Activated naive CD8-positive, alpha-beta T cell treated with anti-CD3 and anti-CD28 coated beads for 36 hours (primary cell): Measurements from ENCODE around the gene GALNT9. TPM values are rescaled to one million over a fixed set of nuclear protein-coding genes. Genes with fewer than 3 reads are reported as not detected.

ENCODE experiments used
- DNase-seq: peaks from one replicate; pipeline ENCODE4 v3.0.0; 2021
- H3K27ac Mint-ChIP-seq: one replicate; pipeline ENCODE4 v1.8.0; 2022; ENCODE audit warnings: mild to moderate bottlenecking, moderate library complexity, mixed read lengths
- H3K27me3 Mint-ChIP-seq: one replicate; pipeline ENCODE4 v1.8.0; 2022; ENCODE audit warnings: mild to moderate bottlenecking, mixed read lengths
- H3K36me3 Mint-ChIP-seq: one replicate; pipeline ENCODE4 v1.8.0; 2021; ENCODE audit warnings: mild to moderate bottlenecking, mixed read lengths
- H3K4me1 Mint-ChIP-seq: one replicate; pipeline ENCODE4 v1.8.0; 2021; ENCODE audit warnings: mixed read lengths
- H3K4me3 Mint-ChIP-seq: one replicate; pipeline ENCODE4 v1.8.0; 2022; ENCODE audit warnings: mild to moderate bottlenecking, moderate library complexity, mixed read lengths
- H3K9me3 Mint-ChIP-seq: one replicate; pipeline ENCODE4 v1.8.0; 2022; ENCODE audit warnings: mixed read lengths
- total RNA-seq, 2 experiments: library from RNA; stranded (reverse); gene quantifications; one replicate each; pipeline ENCODE4 v1.2.3, GENCODE V29; 2021

GALNT9 gene
- total RNA-seq, 2 experiments from 2014 or later = not detected

DNA sequence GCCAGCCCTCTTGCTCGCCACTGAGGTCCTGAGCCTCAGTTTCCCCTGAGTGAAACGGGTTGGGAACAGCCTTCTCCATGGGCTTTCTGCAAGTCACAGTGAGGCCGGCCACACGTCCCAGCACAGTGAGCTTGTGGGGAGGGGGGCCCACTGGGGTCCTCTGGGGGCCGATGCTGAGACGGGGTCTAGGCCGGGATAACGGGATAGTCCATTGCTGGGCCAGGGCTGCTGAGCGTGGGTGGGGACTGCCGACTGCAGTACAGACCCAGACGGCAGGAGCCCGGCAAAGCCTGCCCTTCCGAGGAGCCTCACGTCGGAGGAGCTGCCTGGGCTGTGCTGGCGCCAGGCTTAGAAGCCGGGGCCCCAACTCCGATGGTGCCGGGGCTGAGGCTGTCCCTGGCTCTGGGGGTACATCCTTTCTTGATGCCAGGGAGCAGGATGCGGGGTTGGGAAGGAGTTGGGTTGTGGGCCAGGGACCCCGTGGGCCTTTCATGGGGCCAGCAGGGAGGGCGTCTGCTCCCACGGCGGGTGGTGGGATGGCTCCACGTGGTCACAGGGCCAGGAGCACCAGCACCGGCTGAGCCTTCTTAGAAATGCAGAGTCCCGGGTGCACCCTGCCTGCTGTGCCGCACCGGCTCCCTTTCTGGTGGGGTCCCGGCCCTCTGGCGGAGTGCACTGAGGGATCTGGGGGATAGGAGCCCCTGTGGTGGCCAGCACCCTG lies 160.9 kb downstream of the GALNT9 start:
- H3K36me3 Mint-ChIP-seq = no peaks in the 10 kb centered on the region
- no peaks in the 10 kb centered on the region for H3K9me3 Mint-ChIP-seq
- no peak for DNase-seq
- no peak overlapping the region for H3K27ac Mint-ChIP-seq
- peaks cover 8% of the 10 kb centered on the region for H3K4me1 Mint-ChIP-seq
- H3K27me3 Mint-ChIP-seq = peaks cover 12% of the 10 kb centered on the region
- H3K4me3 Mint-ChIP-seq = no peak overlapping the region

DNA sequence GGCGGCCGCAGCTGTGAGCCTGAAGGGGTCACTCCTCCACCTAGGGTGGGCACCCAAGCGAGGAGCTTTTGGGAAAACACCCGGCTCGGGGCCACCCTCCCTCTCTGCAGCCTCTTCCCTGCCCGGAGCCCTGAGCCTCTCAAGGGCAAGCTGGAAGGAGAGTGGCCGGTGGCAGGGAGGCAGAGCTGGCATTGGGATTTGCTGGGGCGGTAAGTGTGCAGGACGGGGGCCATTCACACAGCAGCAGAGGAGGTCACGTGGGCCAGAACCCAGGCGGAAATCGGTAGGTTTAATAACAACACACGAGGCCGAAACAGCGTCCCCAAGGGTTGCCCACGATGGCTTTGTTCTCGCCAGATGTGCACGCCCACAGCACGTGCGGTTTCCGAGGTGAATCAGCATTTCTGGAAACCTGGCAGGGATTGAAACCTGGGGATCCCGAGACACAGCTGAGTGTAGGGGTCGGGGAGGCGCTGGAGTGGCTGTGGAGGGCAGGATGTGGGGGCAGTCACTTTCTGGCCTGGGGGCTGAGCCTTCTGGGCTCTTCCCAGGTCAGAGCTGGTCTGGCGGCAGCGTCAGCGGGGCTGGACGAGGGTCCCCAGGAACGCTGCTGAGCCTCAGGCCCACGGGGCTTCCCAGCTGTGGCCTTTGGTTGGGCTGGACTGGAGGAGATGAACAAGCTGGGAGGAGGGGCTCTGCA lies 161.6 kb downstream of the GALNT9 start:
- Mint-ChIP-seq H3K36me3 (no peaks in the 10 kb centered on the region), H3K27ac (no peak overlapping the region), H3K27me3 (peaks cover 5% of the 10 kb centered on the region), H3K9me3 (no peaks in the 10 kb centered on the region), H3K4me3 (no peak overlapping the region), H3K4me1 (peaks cover 5% of the 10 kb centered on the region)
- no peak for DNase-seq

- H3K36me3 Mint-ChIP-seq = no peaks in the 10 kb centered on the region
- H3K4me3 Mint-ChIP-seq = no peak overlapping the region
- no peaks in the 10 kb centered on the region for H3K27me3 Mint-ChIP-seq
- H3K27ac Mint-ChIP-seq = no peak overlapping the region
- H3K9me3 Mint-ChIP-seq = no peaks in the 10 kb centered on the region
- peaks cover 6% of the 10 kb centered on the region for H3K4me1 Mint-ChIP-seq
- no peak for DNase-seq
Measured at GRCh38 chr12:132166801-132167591, 162.4 kb downstream of the GALNT9 start.

DNA sequence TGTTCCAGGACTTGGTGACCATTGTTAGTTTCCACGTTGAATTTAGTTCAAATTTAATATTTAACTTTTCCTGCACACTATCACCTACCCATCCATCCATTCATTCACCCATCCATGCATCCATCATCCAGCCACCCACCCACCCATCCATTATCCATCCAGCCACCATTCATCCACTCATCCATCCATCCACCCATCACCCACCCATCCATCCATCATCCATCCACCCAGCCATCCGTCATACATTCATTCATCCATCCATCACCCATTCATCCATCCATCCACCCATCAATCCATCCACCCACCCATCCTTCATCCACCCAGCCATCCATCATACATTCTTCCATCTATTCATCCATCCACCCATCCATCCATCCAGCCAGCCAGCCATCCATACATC lies 163.3 kb downstream of the GALNT9 start:
- Mint-ChIP-seq H3K4me1 (peaks cover 6% of the 10 kb centered on the region), H3K27ac (no peak overlapping the region), H3K27me3 (no peaks in the 10 kb centered on the region), H3K9me3 (no peaks in the 10 kb centered on the region), H3K4me3 (no peak overlapping the region), H3K36me3 (no peaks in the 10 kb centered on the region)
- no peak for DNase-seq

DNA sequence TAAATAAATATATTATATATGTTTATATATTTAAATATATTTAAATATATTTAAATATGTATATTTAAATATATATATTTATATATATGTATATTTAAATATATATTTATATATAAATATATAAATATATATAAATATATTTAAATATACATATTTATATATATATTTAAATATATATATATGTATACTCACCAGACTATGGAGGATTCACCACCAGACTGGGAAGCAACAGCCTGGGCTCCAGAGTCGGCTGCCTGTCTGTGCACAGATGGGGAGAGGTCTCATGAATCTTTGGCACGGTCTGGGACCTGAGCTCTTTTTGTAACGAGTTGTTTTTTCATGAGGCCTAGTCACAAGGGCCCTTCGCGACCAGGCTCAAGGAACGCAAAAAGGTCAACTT lies 163.8 kb downstream of the GALNT9 start:
- Mint-ChIP-seq H3K36me3 (no peaks in the 10 kb centered on the region), H3K4me3 (no peak overlapping the region), H3K27me3 (no peaks in the 10 kb centered on the region), H3K27ac (no peak overlapping the region), H3K9me3 (no peaks in the 10 kb centered on the region), H3K4me1 (peaks cover 6% of the 10 kb centered on the region)
- DNase-seq = no peak

DNA sequence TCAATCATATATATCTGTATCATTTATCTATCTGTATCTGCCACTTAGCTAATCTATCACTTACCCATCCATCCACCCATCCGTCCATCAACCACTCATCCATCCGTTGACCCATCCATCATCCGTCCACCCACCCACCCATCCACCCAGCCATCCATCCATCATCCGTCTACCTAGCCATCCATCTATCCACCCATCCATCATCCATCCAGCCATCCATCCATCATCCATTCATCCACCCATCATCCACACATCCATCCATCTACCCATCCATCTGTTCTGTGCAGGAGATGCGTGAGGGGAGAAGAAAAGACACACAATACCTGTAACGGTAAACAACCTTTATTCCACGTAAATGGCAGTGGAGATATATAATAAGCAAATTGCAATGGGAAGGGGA lies 165.0 kb downstream of the GALNT9 start:
- DNase-seq = no peak
- Mint-ChIP-seq H3K9me3 (no peaks in the 10 kb centered on the region), H3K4me1 (peaks cover 6% of the 10 kb centered on the region), H3K27ac (no peak overlapping the region), H3K36me3 (no peaks in the 10 kb centered on the region), H3K4me3 (no peak overlapping the region), H3K27me3 (no peaks in the 10 kb centered on the region)

- H3K4me1 Mint-ChIP-seq = peaks cover 6% of the 10 kb centered on the region
- H3K36me3 Mint-ChIP-seq = no peaks in the 10 kb centered on the region
- no peaks in the 10 kb centered on the region for H3K27me3 Mint-ChIP-seq
- H3K9me3 Mint-ChIP-seq = no peaks in the 10 kb centered on the region
- no peak for DNase-seq
- H3K27ac Mint-ChIP-seq = no peak overlapping the region
- no peak overlapping the region for H3K4me3 Mint-ChIP-seq
Measured at GRCh38 chr12:132163911-132164288, 165.5 kb downstream of the GALNT9 start.

- H3K9me3 Mint-ChIP-seq = no peaks in the 10 kb centered on the region
- DNase-seq = no peak
- H3K4me1 Mint-ChIP-seq = peaks cover 6% of the 10 kb centered on the region
- no peak overlapping the region for H3K4me3 Mint-ChIP-seq
- no peak overlapping the region for H3K27ac Mint-ChIP-seq
- no peaks in the 10 kb centered on the region for H3K27me3 Mint-ChIP-seq
- H3K36me3 Mint-ChIP-seq = no peaks in the 10 kb centered on the region
Measured at GRCh38 chr12:132163041-132163910, 166.1 kb downstream of the GALNT9 start.

DNA sequence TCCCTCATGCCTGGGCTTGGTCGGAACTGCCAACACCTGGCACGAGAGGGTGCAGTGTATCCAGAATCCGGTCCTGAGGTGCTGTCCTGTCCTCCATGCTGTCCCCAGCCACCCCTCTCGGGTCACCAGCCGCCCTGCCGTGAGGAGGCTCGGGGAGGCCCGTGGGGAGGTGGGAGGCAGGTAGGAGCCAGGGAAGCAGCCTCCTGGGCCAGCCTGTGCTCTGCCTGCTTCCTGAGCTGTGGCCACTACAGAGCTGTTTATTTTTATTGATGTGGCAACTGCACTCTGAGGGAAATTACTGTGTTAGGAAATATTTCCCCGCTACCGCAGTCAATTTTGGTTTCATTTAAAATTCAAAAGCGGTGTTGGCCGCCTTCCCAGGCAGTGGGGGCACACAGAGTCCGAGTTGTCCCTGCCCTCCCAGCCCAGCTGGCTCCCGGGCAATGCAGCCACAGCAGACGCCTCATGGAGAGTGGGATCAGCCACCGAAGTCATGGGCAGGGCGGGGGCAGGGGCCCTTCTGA lies 166.8 kb downstream of the GALNT9 start:
- H3K27me3 Mint-ChIP-seq = no peaks in the 10 kb centered on the region
- DNase-seq = peak; percentile 23
- H3K9me3 Mint-ChIP-seq = no peaks in the 10 kb centered on the region
- peaks cover 6% of the 10 kb centered on the region for H3K4me1 Mint-ChIP-seq
- H3K36me3 Mint-ChIP-seq = no peaks in the 10 kb centered on the region
- no peak overlapping the region for H3K27ac Mint-ChIP-seq
- no peak overlapping the region for H3K4me3 Mint-ChIP-seq

DNA sequence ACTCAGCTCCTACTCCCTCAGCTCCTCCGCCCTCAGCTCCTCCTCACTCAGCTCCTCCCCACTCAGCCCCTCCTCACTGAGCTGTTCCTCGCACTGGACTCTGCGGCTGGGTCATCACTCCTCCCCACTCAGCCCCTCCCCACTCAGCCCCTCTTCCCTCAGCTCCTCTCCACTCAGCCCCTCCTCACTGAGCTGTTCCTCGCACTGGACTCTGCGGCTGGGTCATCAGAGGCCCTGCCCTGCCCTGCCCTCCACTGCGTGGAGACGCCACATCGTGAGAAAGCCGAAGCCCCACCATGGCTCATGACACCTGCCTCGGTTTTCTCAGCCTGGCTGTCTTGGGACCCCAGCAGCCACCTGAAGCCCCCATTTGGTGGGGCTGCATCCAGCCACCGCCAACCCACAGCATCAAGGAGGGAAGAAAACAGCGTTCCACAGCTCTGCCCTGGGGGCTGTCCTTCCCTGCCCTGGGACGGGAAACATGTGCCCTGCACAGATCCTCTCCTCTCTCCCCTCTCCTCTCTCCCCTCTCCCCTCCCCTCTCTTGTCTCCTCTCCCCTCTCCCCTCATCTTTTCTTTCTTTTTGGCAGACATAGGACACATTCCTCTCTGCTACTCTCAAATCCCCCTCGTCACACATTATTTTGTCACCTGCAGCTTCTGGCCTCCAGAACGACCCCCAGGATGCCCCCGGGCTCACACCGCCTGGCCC lies 167.4 kb downstream of the GALNT9 start:
- Mint-ChIP-seq H3K9me3 (no peaks in the 10 kb centered on the region), H3K27ac (no peak overlapping the region), H3K4me3 (no peak overlapping the region), H3K27me3 (no peaks in the 10 kb centered on the region), H3K4me1 (peaks cover 6% of the 10 kb centered on the region), H3K36me3 (no peaks in the 10 kb centered on the region)
- no peak for DNase-seq

GRCh38 chr12:132161036-132161781 lies 168.2 kb downstream of the GALNT9 start:
- H3K4me3 Mint-ChIP-seq = no peak overlapping the region
- H3K27me3 Mint-ChIP-seq = no peaks in the 10 kb centered on the region
- peaks cover 6% of the 10 kb centered on the region for H3K4me1 Mint-ChIP-seq
- H3K36me3 Mint-ChIP-seq = no peaks in the 10 kb centered on the region
- no peaks in the 10 kb centered on the region for H3K9me3 Mint-ChIP-seq
- no peak for DNase-seq
- no peak overlapping the region for H3K27ac Mint-ChIP-seq

GRCh38 chr12:132160601-132161035 lies 168.8 kb downstream of the GALNT9 start:
- H3K36me3 Mint-ChIP-seq = no peaks in the 10 kb centered on the region
- no peaks in the 10 kb centered on the region for H3K9me3 Mint-ChIP-seq
- H3K27ac Mint-ChIP-seq = no peak overlapping the region
- H3K27me3 Mint-ChIP-seq = no peaks in the 10 kb centered on the region
- no peak overlapping the region for H3K4me3 Mint-ChIP-seq
- DNase-seq = no peak
- peaks cover 6% of the 10 kb centered on the region for H3K4me1 Mint-ChIP-seq

DNA sequence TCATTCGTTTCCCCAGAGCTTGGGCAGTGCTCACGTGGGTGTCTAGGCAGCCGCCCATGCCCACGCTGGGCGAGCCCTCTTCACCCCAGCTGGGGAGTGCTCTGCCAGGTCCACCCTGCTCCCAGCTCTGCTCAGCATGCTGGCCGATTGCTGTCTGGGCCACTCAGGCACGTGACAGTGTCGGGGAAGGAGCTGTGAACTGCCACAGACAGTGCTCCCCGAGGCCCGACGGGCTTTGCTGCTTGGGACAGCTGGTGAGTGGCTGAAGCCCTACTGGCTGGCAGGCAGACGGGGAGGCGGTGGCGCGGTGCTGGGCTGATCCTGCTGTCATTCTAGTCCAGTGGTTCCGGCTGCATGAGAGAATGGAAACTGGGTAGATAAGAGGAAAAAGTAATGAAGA lies 169.4 kb downstream of the GALNT9 start:
- DNase-seq = no peak
- no peak overlapping the region for H3K4me3 Mint-ChIP-seq
- no peaks in the 10 kb centered on the region for H3K36me3 Mint-ChIP-seq
- no peak overlapping the region for H3K27ac Mint-ChIP-seq
- H3K9me3 Mint-ChIP-seq = no peaks in the 10 kb centered on the region
- no peaks in the 10 kb centered on the region for H3K27me3 Mint-ChIP-seq
- peaks cover 6% of the 10 kb centered on the region for H3K4me1 Mint-ChIP-seq
